GM21717 (cell line): ENCODE data around the gene GATAD2A.

Source experiments
- ATAC-seq: cut with Tn5 transposase; IDR thresholded peaks from one replicate; pipeline ENCODE4 v1.9.1; 2021; ENCODE audit warnings: mild to moderate bottlenecking, moderate library complexity; ENCODE audit not compliant: unreplicated experiment

GATAD2A gene

DNA sequence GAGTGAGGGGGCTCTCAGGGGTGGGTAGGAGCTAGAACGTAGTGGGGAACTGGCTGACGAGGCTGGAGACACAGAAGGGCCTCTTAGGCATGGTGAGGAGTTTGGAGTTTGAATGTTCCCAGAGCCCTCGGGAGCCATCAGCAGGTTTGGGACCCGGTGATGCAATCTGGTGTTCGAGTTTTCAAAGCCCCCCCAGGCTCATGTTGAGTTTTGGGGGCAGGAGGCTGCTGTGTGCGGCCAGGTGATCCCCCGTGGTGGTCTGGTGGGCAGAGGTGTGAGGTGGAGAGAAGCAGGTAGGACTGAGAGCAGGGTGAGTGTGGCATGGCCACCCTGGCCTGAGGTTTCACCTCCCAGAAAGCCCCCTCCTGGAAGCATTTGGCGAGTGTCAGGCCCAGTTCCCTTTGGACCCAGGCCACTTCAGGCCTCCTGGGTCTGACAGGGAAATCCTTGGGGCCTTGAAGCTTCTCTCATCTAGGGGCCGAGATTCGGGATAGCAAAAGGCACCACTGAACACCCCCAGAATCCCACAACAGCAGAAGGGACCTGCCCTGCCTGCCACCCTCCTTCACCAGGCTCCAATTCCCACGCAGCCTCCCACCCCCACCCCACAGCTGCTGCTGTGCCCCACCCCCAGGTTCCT is 124.4 kb downstream of the GATAD2A start:
- ATAC-seq: no peak

DNA sequence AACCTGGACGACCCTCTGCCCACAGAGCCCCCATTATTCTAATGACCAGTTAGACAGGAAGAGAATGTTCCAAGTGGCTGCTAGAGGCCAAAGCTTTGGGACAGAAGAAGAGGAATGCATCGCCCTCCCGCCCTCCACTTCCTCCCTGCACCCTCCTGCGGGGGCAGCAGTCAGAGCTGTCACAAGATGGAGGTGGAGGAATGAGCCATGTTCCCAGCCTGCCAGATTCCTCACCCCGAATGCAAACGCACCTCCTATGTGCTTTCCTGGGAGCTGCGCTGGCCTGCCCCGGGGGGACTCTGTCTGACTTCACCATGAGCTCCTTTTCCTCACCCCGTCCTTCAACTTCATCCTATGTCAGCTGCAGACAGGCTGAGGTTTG is 124.9 kb downstream of the GATAD2A start:
- no peak for ATAC-seq

GRCh38 chr19:19530889-19531288 is 125.4 kb downstream of the GATAD2A start:
- no peak for ATAC-seq

DNA sequence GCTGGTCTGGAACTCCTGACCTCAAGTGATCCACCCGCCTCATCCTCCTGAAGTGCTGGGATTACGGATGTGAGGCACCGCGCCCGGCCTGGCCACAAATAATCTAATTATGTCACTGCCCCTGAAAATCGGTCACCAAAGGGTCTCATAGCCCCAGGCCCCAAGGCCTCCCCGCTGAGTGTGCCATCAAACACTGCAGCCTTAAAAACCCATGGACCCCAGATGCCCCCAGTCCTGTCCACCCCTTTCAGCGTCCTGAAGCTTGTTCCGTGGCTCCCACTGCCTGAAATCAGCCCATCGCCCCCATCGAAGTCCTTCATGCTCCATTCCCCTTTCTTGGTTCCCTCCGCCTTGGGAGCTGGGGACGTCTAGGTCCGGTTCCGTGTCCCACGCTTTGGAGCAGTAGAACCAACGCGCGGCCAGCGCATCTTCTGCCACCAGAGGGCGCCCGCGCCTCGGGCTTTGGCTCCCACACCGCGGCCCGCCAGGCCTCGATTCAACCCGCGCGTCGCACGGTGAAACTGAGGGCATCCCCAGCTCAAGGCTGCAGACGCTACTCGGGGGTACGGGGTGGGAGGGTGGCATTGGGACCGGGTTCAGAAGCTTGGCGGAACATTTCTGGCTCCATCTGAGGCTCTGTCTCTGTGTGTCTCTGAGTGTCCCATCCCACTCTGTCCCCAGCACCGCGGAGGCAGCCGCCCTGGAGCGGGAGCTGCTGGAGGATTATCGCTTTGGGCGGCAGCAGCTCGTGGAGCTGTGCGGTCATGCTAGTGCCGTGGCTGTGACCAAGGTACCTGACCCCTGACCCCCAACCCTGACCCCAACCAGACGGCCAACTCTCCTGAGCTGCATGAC is 126.7 kb downstream of the GATAD2A start:
- ATAC-seq: no peak

GRCh38 chr19:19532806-19533701 is 127.6 kb downstream of the GATAD2A start:
- ATAC-seq: no peak

- ATAC-seq: no peak
These were observed 128.4 kb downstream of the GATAD2A start for GRCh38 chr19:19533841-19534240.

DNA sequence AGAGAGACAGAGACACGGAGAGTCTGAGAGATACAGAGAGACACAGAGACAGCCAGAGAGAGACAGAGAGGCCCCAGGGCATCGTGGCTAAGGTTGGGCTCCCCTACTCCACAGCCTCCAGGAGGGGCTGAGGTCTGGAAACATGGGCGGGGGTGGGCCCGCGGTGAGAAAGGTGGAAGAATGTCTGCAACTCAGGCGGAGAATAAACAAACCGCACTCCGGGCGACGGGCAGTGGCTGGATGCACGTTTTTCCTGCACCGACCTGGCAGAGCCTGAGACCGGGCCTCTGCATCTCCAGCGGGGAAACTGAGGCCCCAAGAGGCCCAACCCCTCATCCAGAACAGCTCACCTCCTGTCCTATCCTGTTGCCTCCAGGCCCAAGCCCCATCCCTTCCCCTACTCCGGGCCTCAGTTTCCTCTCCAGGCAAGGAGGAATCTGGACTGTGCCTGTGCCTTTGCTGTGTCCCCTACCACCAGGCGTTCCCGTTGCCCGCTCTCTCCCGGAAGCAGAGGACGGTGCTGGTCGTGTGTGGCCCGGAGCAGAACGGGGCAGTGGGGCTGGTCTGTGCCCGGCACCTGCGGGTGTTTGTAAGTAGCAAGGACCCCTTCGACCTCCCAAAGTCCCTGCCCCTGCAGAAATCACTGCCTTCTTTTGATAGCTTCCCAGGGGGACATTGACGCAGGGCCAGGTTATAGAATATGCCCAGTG is 129.2 kb downstream of the GATAD2A start:
- ATAC-seq: no peak

DNA sequence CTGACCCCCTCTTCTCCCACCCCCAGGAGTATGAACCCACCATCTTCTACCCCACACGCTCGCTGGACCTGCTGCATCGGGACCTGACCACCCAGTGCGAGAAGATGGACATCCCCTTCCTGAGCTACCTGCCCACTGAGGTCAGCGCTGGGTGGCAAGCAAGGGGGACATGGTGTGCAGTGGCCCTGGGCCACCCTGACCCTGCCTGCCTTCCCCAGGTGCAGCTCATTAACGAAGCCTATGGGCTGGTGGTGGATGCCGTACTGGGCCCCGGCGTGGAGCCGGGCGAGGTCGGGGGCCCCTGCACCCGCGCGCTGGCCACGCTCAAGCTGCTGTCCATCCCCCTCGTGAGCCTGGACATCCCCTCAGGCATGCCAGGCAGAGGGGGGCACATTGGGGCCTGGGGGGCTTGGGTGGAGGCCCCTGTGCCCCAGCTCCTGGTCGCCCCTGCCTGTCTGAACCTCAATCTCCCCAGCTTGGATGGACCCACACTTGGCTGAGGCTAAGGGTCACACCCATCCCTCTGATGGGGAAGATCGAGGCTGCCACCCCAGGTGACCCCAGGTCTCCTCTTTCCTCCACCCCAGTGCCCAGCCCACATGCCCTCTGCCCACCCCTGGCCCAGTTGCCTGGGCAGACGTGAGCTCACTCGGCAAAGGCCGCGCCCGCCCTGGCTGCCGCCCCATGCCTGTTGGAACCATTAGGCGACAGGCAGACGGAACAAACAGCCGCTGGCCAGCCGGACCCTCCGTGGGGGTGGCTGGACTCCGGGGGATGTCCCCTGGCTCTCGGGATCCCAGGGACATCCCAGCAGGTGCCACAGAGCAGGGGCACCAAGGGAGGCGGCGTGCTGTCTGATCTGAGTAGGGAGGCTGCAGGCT is 130.1 kb downstream of the GATAD2A start:
- no peak for ATAC-seq

GRCh38 chr19:19537075-19538048 is 131.9 kb downstream of the GATAD2A start:
- no peak for ATAC-seq

- ATAC-seq: no peak
These were observed 132.7 kb downstream of the GATAD2A start, which contains the start of gene CILP2 for GRCh38 chr19:19538061-19538784. Gene CILP2, plus strand, starts transcription at chr19:19538265. Its CDS starts 85 bp downstream, at chr19:19538350.

GRCh38 chr19:19538785-19539166 is 133.3 kb downstream of the GATAD2A start:
- ATAC-seq: no peak

DNA sequence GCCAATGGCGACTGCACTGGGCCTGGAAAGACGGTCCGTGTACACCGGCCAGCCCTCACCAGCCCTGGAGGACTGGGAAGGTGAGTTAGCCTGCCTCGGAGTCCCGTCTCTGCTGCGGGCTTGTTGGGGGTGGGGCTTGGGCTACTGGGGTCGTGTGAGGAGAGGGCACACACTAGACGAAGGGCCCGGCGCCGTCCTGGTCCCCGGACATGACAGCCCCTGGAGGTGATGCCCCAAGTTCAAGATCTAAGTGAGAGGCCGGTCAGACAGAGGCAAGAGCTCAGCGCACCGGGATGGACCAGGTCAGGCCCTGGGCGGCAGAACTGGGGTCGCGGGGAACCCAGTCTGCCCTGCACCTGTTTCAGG is 134.2 kb downstream of the GATAD2A start:
- no peak for ATAC-seq

DNA sequence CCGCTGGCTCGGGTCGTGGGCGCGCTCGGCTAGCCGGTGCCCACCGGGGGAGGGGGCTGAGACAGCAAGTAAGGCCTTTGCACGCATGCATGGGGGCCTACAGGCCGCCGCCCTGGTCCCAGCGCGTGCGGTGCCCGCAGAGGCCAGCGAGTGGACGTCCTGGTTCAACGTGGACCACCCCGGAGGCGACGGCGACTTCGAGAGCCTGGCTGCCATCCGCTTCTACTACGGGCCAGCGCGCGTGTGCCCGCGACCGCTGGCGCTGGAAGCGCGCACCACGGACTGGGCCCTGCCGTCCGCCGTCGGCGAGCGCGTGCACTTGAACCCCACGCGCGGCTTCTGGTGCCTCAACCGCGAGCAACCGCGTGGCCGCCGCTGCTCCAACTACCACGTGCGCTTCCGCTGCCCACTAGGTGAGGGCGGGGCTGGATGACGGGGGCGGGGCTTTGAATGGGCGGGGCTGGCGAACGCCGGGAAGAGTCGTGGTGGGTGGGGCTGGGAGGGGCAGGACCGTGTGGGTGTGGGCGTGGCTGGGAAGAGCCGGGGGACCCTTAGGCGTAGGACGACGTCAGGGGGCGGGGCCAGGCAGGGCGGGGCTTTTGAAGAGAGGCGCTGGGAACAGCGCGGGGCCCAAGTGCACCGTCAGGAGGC is 134.7 kb downstream of the GATAD2A start:
- ATAC-seq: no peak

DNA sequence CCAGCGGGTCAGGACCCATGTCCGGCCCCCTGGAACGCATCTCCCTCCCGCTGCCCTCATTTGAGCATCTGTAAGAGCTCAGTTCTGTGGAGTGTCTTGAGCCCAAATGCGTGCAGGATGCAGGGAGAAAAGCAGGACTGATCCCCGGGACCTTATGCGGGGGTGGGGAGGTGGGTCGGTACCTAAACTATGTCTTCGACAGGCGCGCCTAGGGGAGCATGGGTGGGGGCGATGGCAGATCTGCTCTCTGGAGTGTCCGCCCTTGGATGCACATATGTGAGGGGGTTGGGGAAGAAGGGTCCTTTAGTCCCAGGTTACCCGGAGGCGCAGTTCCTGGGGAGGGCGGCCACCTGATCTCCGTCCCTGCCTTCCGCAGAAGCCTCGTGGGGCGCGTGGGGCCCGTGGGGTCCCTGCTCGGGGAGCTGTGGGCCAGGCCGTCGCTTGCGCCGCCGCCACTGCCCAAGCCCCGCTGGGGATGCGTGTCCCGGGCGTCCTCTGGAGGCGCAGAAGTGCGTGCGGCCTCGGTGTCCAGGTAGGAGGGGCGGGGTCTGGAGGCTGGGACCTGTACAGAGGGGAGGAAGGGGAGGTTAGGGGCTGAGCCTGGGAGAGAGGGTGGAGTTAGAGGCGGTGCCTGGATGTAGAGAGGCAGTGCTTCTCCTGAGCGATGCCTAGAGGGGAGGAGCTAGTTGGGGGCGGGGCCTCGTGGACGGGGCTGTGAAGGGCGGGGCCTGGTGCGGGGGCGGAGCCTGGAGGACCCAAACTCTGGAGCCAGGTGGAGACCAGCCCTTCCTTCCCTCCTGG is 135.4 kb downstream of the GATAD2A start:
- no peak for ATAC-seq

GRCh38 chr19:19541616-19542015 is 136.1 kb downstream of the GATAD2A start:
- ATAC-seq: no peak

- ATAC-seq: no peak
These were observed 137.0 kb downstream of the GATAD2A start for GRCh38 chr19:19542507-19542906.

DNA sequence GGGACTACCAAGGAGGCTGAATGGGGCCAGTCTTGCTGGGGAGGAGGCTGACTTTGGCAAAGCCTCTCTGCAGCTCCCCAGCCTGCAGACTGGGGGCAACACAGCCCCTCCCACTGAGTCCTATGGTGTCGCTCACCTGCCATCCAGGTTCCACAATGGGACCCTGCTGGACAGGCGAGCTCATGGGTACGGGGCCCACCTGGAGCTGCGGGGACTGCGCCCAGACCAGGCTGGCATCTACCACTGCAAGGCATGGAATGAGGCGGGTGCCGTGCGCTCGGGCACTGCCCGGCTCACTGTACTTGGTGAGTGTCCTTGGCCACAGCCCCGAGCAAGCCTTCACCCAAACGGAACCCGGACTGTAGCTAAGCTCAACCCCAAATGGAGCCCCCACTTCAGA is 137.6 kb downstream of the GATAD2A start:
- no peak for ATAC-seq
